ENCODE measurements around the gene RNF225. TPM values are rescaled to one million over a fixed set of nuclear protein-coding genes. Genes with fewer than 3 reads are reported as not detected.

Gene RNF225
- total and polyA plus RNA-seq, 10 of the 15 experiments (the other 5 are each of a cell fraction or from before 2014, with no cell fraction given): 0.27 to 0.28 TPM; not detected in 8

- Histone ChIP-seq H3K4me1 (ENCODE audit: control insufficient read depth, insufficient read depth, low read length) (peaks cover 6% of the 10 kb centered on the region; the same call in 1 of the 2 replicates), H3K27ac (ENCODE audit: control insufficient read depth, insufficient read depth) (peak within 1 kb of the TSS; percentile 38; the same call in 1 of the 2 replicates), H3K4me3 (peak within 1 kb of the TSS; percentile 83), H3K9ac (ENCODE audit: control insufficient read depth, insufficient read depth, low read length) (peak within 1 kb of the TSS; percentile 56; the same call in 1 of the 2 replicates), H4K20me1 (ENCODE audit: control insufficient read depth, insufficient read depth) (no peaks in the 10 kb centered on the region), H3K79me2 (ENCODE audit: control insufficient read depth, insufficient read depth, low read length) (peaks cover 4% of the 10 kb centered on the region), H3K9me3 (replicated peaks; ENCODE audit: control insufficient read depth, insufficient read depth, low read length) (peaks cover 34% of the 10 kb centered on the region), H3K36me3 (ENCODE audit: control insufficient read depth in 2 of 2, insufficient read depth in 2 of 2, low read length in 1 of 2) (peaks cover 0 to 5% of the 10 kb centered on the region in 2 experiments; a peak in 2 of 4 replicates), H2AFZ (ENCODE audit: control insufficient read depth, low read depth, low read length) (peak within 1 kb of the TSS; percentile 88), H3K4me2 (ENCODE audit: control insufficient read depth, insufficient read depth) (peak within 1 kb of the TSS; percentile 92), H3K27me3 (replicated peaks in 1 of 2; ENCODE audit: control insufficient read depth in 2 of 2, insufficient read depth in 2 of 2, low read length in 1 of 2) (no peaks in the 10 kb centered on the region)
- in situ Hi-C loops (cut with MboI) (no loop called here), intact Hi-C loops (cut with micrococcal nuclease; ENCODE audit: unreplicated experiment) (no loop called here)
- ChIA-PET POLR2A (interaction anchor here (1.0 kb wide), 1 partner anchor 12 kb away, joined by 3 read pairs; the partner anchor contains the start of gene ZNF324B), SMC1A (ENCODE audit: uncharacterized antibody, unreplicated experiment) (interaction anchor here (0.9 kb wide), 1 partner anchor 11 kb away, joined by 3 read pairs; the partner anchor contains the start of gene ZNF324B), CTCF (no interaction called here), RAD21 (ENCODE audit: unreplicated experiment) (interaction anchor here (0.7 to 1.0 kb wide), 2 partner anchors 12 to 161 kb away, joined by 3 to 4 read pairs; partner anchors contain the start of genes ZNF324B and ZNF8)
- DNase-seq (ENCODE audit: low read depth, low spot score) (peak; percentile 98), FAIRE-seq (peak; percentile 99), ATAC-seq (peak; percentile 99)
- 8% methylated on average over 56 of the region's 59 CpGs for WGBS (ENCODE audit: insufficient coverage, insufficient replicate concordance, low lambda C conversion rate, missing lambda C conversion rate)
- BruUV-seq (replicated peaks): TSS peak; percentile 92
- TF ChIP-seq CREB1 (IDR thresholded peaks at IDR 0.05; ENCODE audit: low read depth) (peak; percentile 98), TCF3 (IDR thresholded peaks at IDR 0.05; ENCODE audit: borderline replicate concordance, insufficient read depth, low read depth, low read length) (no peak), HDAC6 (IDR thresholded peaks at IDR 0.05; ENCODE audit: unreplicated experiment) (no peak), CREM (IDR thresholded peaks at IDR 0.05; ENCODE audit: low read depth) (peak; percentile 98), MXI1 (IDR thresholded peaks at IDR 0.05; ENCODE audit: low read depth, low read length) (peak; percentile 71), WRNIP1 (IDR thresholded peaks at IDR 0.05; ENCODE audit: borderline replicate concordance, low read depth, low read length) (0 out of 2 replicates have a peak, but pooled peaks have one; percentile 82), BCL11A (IDR thresholded peaks at IDR 0.05; ENCODE audit: low read depth, low read length) (no peak), POLR2AphosphoS2 (IDR thresholded peaks at IDR 0.05; ENCODE audit: low read depth, low read length) (no peak), EED (IDR thresholded peaks at IDR 0.05; ENCODE audit: low read depth) (no peak), FOS (IDR thresholded peaks at IDR 0.05; ENCODE audit: borderline replicate concordance, extremely low read depth, insufficient read length) (no peak), RAD51 (IDR thresholded peaks at IDR 0.05) (no peak), ZSCAN29 (IDR thresholded peaks at IDR 0.05) (no peak), E4F1 (IDR thresholded peaks at IDR 0.05; ENCODE audit: borderline replicate concordance, partially characterized antibody) (peak; percentile 53), IRF4 (IDR thresholded peaks at IDR 0.05; ENCODE audit: low read depth, low read length) (no peak), FOXM1 (IDR thresholded peaks at IDR 0.05; ENCODE audit: low read depth, low read length) (no peak), CHD4 (IDR thresholded peaks at IDR 0.05) (no peak), CEBPZ (IDR thresholded peaks at IDR 0.05; ENCODE audit: low read depth, low read length) (no peak; the same call in 1 of the 2 replicates), TAF1 (IDR thresholded peaks at IDR 0.05; ENCODE audit: borderline replicate concordance, low read depth, low read length) (peak; percentile 51; the same call in 1 of the 2 replicates)
Measured at GRCh38 chr19:58439576-58440554, 44.4 kb downstream of the RNF225 start, which contains the start of gene ZNF132. TSS of gene ZNF132 (minus strand) at chr19:58440153. CDS start at chr19:58439821, 332 bp downstream.
